HG02852 (cell line): Measurements from ENCODE around the gene SUSD3.

Source experiments
- ATAC-seq: cut with Tn5 transposase; IDR thresholded peaks from one replicate; pipeline ENCODE4 v1.9.1; 2021; ENCODE audit warnings: mild to moderate bottlenecking, moderate library complexity; ENCODE audit not compliant: unreplicated experiment

SUSD3 gene

DNA sequence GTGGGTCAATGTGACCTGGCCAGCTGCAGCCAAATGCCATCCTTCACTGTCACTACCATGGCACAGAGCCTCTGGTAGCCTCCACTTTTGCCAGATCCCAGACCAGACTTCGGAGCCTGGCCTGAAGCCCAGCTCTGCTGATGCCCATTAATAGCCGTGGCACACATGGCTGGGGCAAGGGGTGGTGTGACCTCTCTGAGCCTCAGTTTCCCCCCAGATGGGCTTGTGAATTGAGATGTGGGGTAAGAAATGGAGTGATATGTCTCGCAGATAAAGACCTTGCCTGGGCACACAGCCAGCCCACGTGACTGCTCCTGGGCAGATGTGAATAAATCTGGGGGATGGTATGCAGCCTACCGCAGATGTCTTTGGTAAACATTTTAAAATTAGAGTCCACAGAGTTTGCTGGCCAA lies 13.9 kb downstream of the SUSD3 start:
- no peak for ATAC-seq

DNA sequence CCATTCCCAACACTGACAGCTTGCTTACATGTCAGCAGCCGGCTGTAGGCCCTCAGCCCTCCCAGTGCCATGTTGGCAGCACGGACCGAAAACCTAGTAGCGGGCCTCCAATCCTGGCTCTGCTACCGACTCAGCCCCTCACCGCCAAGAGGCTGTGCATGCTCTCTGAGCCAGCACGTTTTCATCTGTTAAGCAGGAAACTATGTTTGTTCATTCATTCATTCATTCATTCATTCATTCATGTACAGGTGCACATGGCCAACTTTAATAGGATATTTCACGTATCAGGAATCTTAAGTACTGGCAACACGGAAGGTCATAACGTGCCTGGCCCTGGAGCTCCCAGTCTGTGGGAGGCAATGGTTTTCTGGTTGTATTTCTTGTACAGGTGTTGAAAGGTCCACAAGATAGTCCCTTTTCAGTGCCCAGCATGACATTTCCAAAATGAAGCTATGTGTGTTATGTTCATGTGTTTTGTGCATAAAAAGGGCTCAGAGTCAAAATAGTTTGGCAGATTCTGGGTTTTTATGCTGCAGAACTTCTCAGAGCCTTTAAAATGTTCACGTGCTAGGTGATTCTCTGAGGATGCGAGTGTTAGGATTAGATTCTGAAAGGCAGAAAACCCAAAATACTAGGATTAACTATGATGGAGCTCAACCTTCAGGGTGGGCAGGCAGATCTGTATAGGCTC lies 17.7 kb downstream of the SUSD3 start:
- no peak for ATAC-seq

DNA sequence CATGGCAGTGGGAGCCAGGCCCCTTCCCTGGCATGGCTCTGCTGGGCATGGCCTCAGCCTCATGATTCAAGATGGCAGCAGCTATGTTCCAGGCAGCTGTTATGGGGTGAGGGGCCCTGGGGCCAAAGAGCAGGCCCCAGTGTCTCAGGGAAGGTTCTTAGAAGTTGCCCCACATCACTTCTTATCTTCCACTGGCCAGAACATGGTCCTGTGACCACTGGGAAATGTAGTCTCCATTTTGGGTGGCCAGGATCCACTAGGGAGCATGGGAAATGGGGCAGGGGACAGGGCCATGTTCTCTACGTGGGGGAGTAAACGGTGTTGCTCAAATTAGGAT lies 18.3 kb downstream of the SUSD3 start:
- ATAC-seq = no peak

DNA sequence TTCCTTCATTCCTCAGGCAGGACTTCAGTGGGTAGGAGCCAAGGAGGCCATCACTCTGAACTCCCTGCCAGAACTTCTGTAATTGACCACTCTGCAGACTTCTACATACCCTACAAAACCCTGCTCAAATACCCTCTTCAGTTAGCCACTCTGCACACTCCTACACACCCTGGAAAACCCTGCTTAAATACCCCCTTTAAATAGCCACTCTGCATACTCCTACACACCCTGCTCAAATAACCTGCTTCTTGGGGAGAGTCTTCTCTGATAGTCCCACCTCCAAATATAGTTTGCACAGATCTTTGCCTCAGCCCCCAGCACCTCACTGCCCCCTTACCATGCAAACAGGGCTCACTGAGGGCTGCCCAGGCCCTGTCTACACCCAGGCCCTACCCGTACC lies 18.9 kb downstream of the SUSD3 start:
- no peak for ATAC-seq

DNA sequence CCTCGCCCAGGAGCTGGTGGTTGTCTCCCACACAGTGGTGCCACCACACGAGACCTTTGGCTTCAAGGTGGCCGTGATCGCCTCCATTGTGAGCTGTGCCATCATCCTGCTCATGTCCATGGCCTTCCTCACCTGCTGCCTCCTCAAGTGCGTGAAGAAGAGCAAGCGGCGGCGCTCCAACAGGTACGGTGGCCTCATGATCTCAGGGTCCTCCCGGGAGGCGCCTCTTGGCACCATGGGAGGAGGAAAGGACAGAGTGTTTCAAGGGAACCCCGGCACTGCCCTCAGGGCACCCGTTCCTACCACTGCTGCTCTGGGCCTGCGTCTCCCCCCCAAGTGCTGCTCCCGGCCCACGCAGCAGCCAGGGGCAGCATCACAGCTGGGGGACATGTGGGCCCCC lies 19.3 kb downstream of the SUSD3 start:
- ATAC-seq = no peak

GRCh38 chr9:93079371-93079770 lies 20.9 kb downstream of the SUSD3 start:
- ATAC-seq = no peak

DNA sequence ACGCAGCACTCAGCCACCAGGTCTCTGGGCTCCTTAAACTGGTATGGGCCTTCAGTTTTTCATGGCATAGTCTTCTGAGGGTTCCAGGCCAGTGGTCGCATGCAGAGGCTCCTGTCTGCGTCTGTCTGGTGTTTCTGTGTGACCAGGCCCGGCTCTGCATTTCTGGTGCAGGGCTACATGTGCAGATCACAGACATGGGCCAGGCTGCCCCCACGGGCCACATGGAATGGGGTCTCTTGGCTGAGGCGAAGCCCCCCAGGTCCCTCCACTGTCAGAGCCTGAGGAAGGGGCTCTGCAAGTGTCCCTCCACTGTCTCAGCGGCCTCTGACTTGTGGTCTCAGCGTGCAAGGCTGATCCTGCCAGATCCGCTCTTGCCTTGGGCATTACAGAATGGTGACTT lies 21.9 kb downstream of the SUSD3 start:
- ATAC-seq = no peak

GRCh38 chr9:93081081-93081529 lies 22.6 kb downstream of the SUSD3 start:
- ATAC-seq = no peak

DNA sequence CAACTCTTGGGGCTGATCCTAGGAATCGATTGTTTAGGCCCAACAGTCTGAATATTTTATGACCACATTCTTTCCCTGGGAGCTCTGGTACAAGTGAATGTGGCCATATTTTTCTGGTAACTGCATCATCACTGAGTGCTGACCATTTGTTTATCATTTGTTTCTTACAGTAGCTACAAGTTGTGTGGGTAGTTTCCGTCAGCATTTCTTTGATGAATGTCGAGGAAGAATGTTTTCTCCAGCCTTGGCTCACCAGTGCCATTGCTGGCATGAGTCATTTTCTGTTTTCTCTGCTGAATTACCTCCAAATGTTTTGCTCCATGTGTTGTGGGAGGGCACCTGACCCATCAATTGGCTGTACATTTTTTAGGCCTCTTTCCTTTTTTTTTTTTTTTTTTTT lies 23.4 kb downstream of the SUSD3 start:
- no peak for ATAC-seq

GRCh38 chr9:93082841-93083411 lies 24.4 kb downstream of the SUSD3 start:
- ATAC-seq = no peak

GRCh38 chr9:93083592-93084470 lies 25.3 kb downstream of the SUSD3 start:
- ATAC-seq = no peak

DNA sequence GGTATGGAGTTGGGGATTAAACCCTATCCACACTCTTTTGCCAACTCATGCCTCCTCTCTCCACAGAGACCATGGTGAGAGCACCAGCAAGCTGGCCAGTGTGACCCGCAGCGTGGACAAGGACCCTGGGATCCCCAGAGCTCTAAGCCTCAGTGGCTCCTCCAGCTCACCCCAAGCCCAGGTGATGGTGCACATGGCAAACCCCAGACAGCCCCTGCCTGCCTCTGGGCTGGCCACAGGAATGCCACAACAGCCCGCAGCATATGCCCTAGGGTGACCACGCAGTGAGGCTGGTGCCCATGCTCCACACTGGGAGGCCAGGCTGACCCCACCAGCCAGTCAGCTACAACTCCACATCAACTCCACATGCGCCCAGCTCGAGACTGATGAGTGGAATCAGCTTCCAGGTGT lies 26.0 kb downstream of the SUSD3 start:
- ATAC-seq = no peak

- ATAC-seq = no peak
Observed at GRCh38 chr9:93085676-93086075, 27.2 kb downstream of the SUSD3 start.

GRCh38 chr9:93086447-93087224 lies 28.1 kb downstream of the SUSD3 start:
- no peak for ATAC-seq

- ATAC-seq = no peak
Observed at GRCh38 chr9:93087971-93088655, 29.6 kb downstream of the SUSD3 start.

DNA sequence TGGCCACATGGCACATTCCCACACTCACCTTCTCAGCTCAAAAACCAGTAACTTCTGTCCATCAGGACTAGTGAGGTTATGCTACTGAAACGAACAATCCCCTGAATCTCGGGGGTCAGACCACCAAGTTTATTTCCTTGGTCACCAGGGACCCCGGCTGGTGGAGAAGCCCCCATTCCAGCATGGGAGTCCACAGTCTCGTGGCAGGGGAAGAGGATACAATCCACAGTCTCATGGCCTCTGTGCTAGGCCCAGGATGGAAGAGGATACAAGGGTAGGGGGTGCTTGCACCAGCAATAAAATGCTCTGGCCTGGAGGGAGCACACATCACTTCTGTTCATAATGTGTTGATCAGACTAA lies 30.1 kb downstream of the SUSD3 start:
- ATAC-seq = no peak

DNA sequence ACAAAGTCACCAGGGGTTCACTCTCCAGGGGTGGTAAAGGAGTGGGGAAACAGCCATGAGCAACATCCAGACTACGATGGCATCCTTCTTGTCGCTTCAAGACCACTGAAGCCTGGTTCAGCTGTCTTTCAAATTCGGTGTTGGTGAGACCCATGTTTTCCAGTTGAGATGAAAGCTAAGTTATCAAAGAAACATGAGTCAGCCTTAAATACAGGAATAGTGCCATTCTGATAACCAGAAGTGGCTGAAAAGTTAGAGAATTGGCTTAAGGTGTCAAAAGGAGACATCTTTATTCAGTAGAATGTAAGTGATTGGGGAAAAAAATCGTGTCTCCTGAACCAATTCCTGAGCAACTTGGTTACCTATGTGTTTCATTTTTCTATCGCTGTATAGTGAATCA lies 30.5 kb downstream of the SUSD3 start:
- ATAC-seq = no peak

DNA sequence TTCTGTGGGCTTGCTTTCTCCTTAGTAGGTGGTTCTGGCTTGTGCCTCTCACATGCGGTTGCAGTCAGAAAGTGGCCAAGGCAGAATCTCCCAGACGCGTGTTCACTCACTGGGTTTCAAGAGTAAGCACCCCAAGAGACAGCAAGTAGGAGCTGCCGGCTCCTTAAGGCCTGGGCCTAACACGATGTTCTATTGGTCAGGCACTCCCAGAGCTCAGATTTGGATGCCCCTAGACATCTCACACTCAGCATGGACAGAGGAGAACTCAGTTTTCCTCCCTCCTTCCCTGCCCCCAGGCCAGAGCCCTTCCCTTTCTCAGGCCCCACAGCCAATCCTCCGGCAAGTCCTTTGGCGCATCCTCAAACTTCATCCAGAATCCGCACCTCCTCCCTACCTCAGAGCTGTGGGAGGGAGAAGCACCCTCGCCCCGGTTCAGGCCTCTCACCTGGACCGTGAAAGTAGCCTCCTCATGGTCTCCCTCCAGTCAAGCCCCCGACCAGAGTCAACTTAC lies 31.0 kb downstream of the SUSD3 start:
- ATAC-seq = no peak

GRCh38 chr9:93090091-93090655 lies 31.7 kb downstream of the SUSD3 start:
- ATAC-seq = no peak

GRCh38 chr9:93091056-93091452 lies 32.6 kb downstream of the SUSD3 start:
- no peak for ATAC-seq
